GM19239 (cell line): ENCODE data around the gene GPR139.

Experiments used
- DNase-seq: peaks from one replicate; pipeline ENCODE4 v3.0.0; 2011; ENCODE audit warnings: low spot score; ENCODE audit not compliant: insufficient read length
- FAIRE-seq: peaks from 2 replicates; lab custom pipeline; 2011; peaks lifted over from hg19 to GRCh38; lab: Jason Lieb, UNC

The GPR139 gene

GRCh38 chr16:20073203-20074098, at the start of gene GPR139:
GPR139 (minus strand) TSS chr16:20073890; CDS start chr16:20073616, 274 bp downstream.
- DNase-seq, result no peak

GRCh38 chr16:20122011-20122410, 48.3 kb upstream of the GPR139 start:
- no peak for DNase-seq
- no peak for FAIRE-seq

More at GRCh38 chr16:20073203-20074098, at the start of gene GPR139:
- no peak for FAIRE-seq

- no peak for FAIRE-seq
- DNase-seq, result no peak
Measured at GRCh38 chr16:20114356-20114755, 40.7 kb upstream of the GPR139 start.

GRCh38 chr16:20111143-20111542, 37.5 kb upstream of the GPR139 start:
- FAIRE-seq (no peak), DNase-seq (no peak)

GRCh38 chr16:20107083-20107482, 33.4 kb upstream of the GPR139 start:
- DNase-seq (no peak), FAIRE-seq (no peak)

GRCh38 chr16:20104563-20105183, 31.0 kb upstream of the GPR139 start:
- no peak for FAIRE-seq

GRCh38 chr16:20102521-20102920, 28.8 kb upstream of the GPR139 start:
- no peak for FAIRE-seq
- DNase-seq, result no peak

More at GRCh38 chr16:20104563-20105183, 31.0 kb upstream of the GPR139 start:
- DNase-seq, result no peak

GRCh38 chr16:20102021-20102420, 28.3 kb upstream of the GPR139 start:
- DNase-seq (no peak), FAIRE-seq (no peak)

- FAIRE-seq (no peak), DNase-seq (no peak)
Measured at GRCh38 chr16:20099375-20099774, 25.7 kb upstream of the GPR139 start.

- DNase-seq (no peak), FAIRE-seq (no peak)
Measured at GRCh38 chr16:20094157-20094556, 20.5 kb upstream of the GPR139 start.

- DNase-seq (no peak), FAIRE-seq (no peak)
Measured at GRCh38 chr16:20089246-20089965, 15.7 kb upstream of the GPR139 start.

GRCh38 chr16:20084624-20085226, 11.0 kb upstream of the GPR139 start:
- DNase-seq, result no peak

GRCh38 chr16:20079106-20079505, 5.4 kb upstream of the GPR139 start:
- no peak for FAIRE-seq

More at GRCh38 chr16:20084624-20085226, 11.0 kb upstream of the GPR139 start:
- no peak for FAIRE-seq

GRCh38 chr16:20075243-20075642, 1.6 kb upstream of the GPR139 start:
- FAIRE-seq (no peak), DNase-seq (no peak)

More at GRCh38 chr16:20079106-20079505, 5.4 kb upstream of the GPR139 start:
- no peak for DNase-seq

- DNase-seq, result no peak
- no peak for FAIRE-seq
Measured at GRCh38 chr16:20074099-20074991, 655 bp upstream of the GPR139 start.

- no peak for DNase-seq
Measured at GRCh38 chr16:20072874-20073202, 852 bp downstream of the GPR139 start.

GRCh38 chr16:20072146-20072873, 1.4 kb downstream of the GPR139 start:
- DNase-seq (no peak), FAIRE-seq (no peak)

More at GRCh38 chr16:20072874-20073202, 852 bp downstream of the GPR139 start:
- FAIRE-seq, result no peak

- FAIRE-seq (no peak), DNase-seq (no peak)
Measured at GRCh38 chr16:20064931-20065330, 8.8 kb downstream of the GPR139 start.

- DNase-seq (no peak), FAIRE-seq (no peak)
Measured at GRCh38 chr16:20064520-20064919, 9.2 kb downstream of the GPR139 start.
